Coronary artery (tissue), 2 donors: ENCODE data around the gene ZNF277.

Experiments used
- DNase-seq: peaks from one replicate; pipeline ENCODE4 v3.0.0-alpha.2; 2017; ENCODE audit warnings: low spot score
- H3K27ac ChIP-seq, 2 donors: fragments of 200-600 bp; sonication (generic); one replicate each; pipeline ENCODE4 v1.5.1; 2016 to 2019
- H3K4me3 ChIP-seq: fragments of 200-600 bp; sonication (generic); 2 replicates; pipeline ENCODE4 v1.5.1; 2016; ENCODE audit warnings: mild to moderate bottlenecking, moderate library complexity
- CTCF ChIP-seq: fragments of 200-600 bp; sonication (generic); IDR thresholded peaks from one replicate; pipeline ENCODE4 v1.5.1; 2019; ENCODE audit warnings: antibody characterized with exemption

Gene ZNF277

GRCh38 chr7:112336936-112337576, 130.6 kb downstream of the ZNF277 start:
- no peak overlapping the region for H3K4me3 ChIP-seq
- no peak overlapping the region for H3K27ac ChIP-seq
- no peak for DNase-seq
- no peak for TF ChIP-seq CTCF

GRCh38 chr7:112337892-112338291, 131.4 kb downstream of the ZNF277 start:
- Histone ChIP-seq H3K4me3 (no peak overlapping the region), H3K27ac (no peak overlapping the region)
- TF ChIP-seq CTCF, result no peak
- DNase-seq, result no peak

GRCh38 chr7:112338786-112339185, 132.3 kb downstream of the ZNF277 start:
- no peak overlapping the region for H3K27ac ChIP-seq
- H3K4me3 ChIP-seq, result no peak overlapping the region
- TF ChIP-seq CTCF, result no peak
- DNase-seq, result no peak

- Histone ChIP-seq H3K27ac (no peak overlapping the region), H3K4me3 (no peak overlapping the region)
- no peak for DNase-seq
- no peak for TF ChIP-seq CTCF
These were observed 135.0 kb downstream of the ZNF277 start for GRCh38 chr7:112341464-112341863.

- no peak overlapping the region for H3K4me3 ChIP-seq
- no peak for TF ChIP-seq CTCF
- H3K27ac ChIP-seq, result no peak overlapping the region
- no peak for DNase-seq
These were observed 140.0 kb downstream of the ZNF277 start for GRCh38 chr7:112346381-112347060.

- TF ChIP-seq CTCF, result no peak
- Histone ChIP-seq H3K4me3 (no peak overlapping the region), H3K27ac (no peak overlapping the region)
- no peak for DNase-seq
These were observed 140.6 kb downstream of the ZNF277 start for GRCh38 chr7:112347088-112347487.

GRCh38 chr7:112350585-112350984, 144.1 kb downstream of the ZNF277 start:
- no peak overlapping the region for H3K27ac ChIP-seq
- TF ChIP-seq CTCF, result no peak
- H3K4me3 ChIP-seq, result no peak overlapping the region
- no peak for DNase-seq
